CD4-positive, alpha-beta memory T cell (primary cell): Measurements from ENCODE around the gene NCKAP5. TPM values are rescaled to one million over a fixed set of nuclear protein-coding genes. Genes with fewer than 3 reads are reported as not detected.

ENCODE experiments used
- CTCF ChIA-PET: fragments of 350-600 bp; sonication (Branson Sonifier 250); formaldehyde crosslinking; loops from one replicate; lab custom pipeline; 2021; ENCODE audit warnings: inconsistent platforms; ENCODE audit not compliant: partially characterized antibody; lab: Charles Lee
- POLR2A ChIA-PET: fragments of 350-600 bp; sonication (Branson Sonifier 250); formaldehyde crosslinking; loops from one replicate; lab custom pipeline; 2021; ENCODE audit not compliant: partially characterized antibody; lab: Charles Lee
- DNase-seq, 5 donors: peaks; one replicate each; pipeline versions ENCODE4 v3.0.0 to v3.0.0-alpha.2; 2020 to 2022; ENCODE audit warnings: mixed read lengths in 1 of 5
- H3K27ac ChIP-seq: one replicate; pipeline ENCODE4 v1.7.0; 2013; ENCODE audit warnings: low read depth, low read length
- H3K27me3 ChIP-seq: 2 replicates; pipeline ENCODE4 v1.7.0; 2013; ENCODE audit warnings: mild to moderate bottlenecking, low read length, moderate library complexity; ENCODE audit not compliant: insufficient read depth
- H3K36me3 ChIP-seq: 2 replicates; pipeline ENCODE4 v1.7.0; 2013; ENCODE audit warnings: mild to moderate bottlenecking, low read length, moderate library complexity; ENCODE audit not compliant: insufficient read depth
- H3K4me1 ChIP-seq: 2 replicates; pipeline ENCODE4 v1.7.0; 2013; ENCODE audit warnings: mild to moderate bottlenecking, low read length, moderate library complexity; ENCODE audit not compliant: insufficient read depth
- H3K4me3 ChIP-seq, 2 donors: one replicate each; pipeline ENCODE4 v1.7.0; 2013; ENCODE audit warnings: low read length in 2 of 2, mild to moderate bottlenecking in 1 of 2
- H3K9me3 ChIP-seq, 2 donors: one replicate each; pipeline ENCODE4 v1.7.0; 2013; ENCODE audit warnings: low read length in 2 of 2, control low read depth in 1 of 2; ENCODE audit not compliant: control insufficient read depth in 1 of 2
- H3K27ac Mint-ChIP-seq, 7 donors: one replicate each; pipeline ENCODE4 v1.8.0; 2020 to 2021; ENCODE audit warnings: mixed read lengths in 7 of 7, mild to moderate bottlenecking in 6 of 7, inconsistent platforms in 3 of 7, moderate library complexity in 3 of 7
- H3K27me3 Mint-ChIP-seq, 2 donors: one replicate each; pipeline ENCODE4 v1.8.0; 2020 to 2021; ENCODE audit warnings: mixed read lengths in 2 of 2
- H3K36me3 Mint-ChIP-seq, 2 donors: one replicate each; pipeline ENCODE4 v1.8.0; 2020 to 2021; ENCODE audit warnings: mixed read lengths in 2 of 2, inconsistent platforms in 1 of 2, mild to moderate bottlenecking in 1 of 2
- H3K4me1 Mint-ChIP-seq, 4 donors: one replicate each; pipeline ENCODE4 v1.8.0; 2020 to 2021; ENCODE audit warnings: mixed read lengths in 4 of 4, mild to moderate bottlenecking in 1 of 4
- H3K4me3 Mint-ChIP-seq, 8 donors: one replicate each; pipeline ENCODE4 v1.8.0; 2020 to 2021; ENCODE audit warnings: mixed read lengths in 8 of 8, mild to moderate bottlenecking in 7 of 8, moderate library complexity in 6 of 8, inconsistent platforms in 3 of 8
- H3K9me3 Mint-ChIP-seq, 8 donors: one replicate each; pipeline ENCODE4 v1.8.0; 2020 to 2021; ENCODE audit warnings: mixed read lengths in 8 of 8, mild to moderate bottlenecking in 5 of 8, inconsistent platforms in 3 of 8, moderate library complexity in 1 of 8
- intact Hi-C: fragments of 100-400 bp; cut with micrococcal nuclease; formaldehyde crosslinking; loops from one replicate; pipeline ENCODE4 v1.15.1; 2023
- polyA plus RNA-seq, 2 donors: library from polyadenylated mRNA; unstranded; fragments of 300-500 nt; fragmentation: Illumina TruSeq; gene quantifications; one replicate each; pipeline ENCODE4 v1.2.3, GENCODE V29; 2021
- total RNA-seq, 2 experiments: library from RNA; stranded (reverse); gene quantifications; one replicate each; pipeline ENCODE4 v1.2.3, GENCODE V29; 2021

The NCKAP5 gene
- total and polyA plus RNA-seq, 4 experiments from 2014 or later, result not detected

GRCh38 chr2:133166031-133166430 lies 402.2 kb downstream of the NCKAP5 start:
- Histone ChIP-seq H3K27me3 (no peaks in the 10 kb centered on the region), H3K4me3 (no peak overlapping the region), H3K36me3 (no peaks in the 10 kb centered on the region), H3K9me3 (no peaks in the 10 kb centered on the region), H3K4me1 (no peaks in the 10 kb centered on the region), H3K27ac (no peak overlapping the region)
- Mint-ChIP-seq H3K4me3 (no peak overlapping the region), H3K9me3 (peaks cover 0 to 6% (median 1%) of the 10 kb centered on the region in 8 donors), H3K36me3 (no peaks in the 10 kb centered on the region), H3K4me1 (no peaks in the 10 kb centered on the region), H3K27ac (no peak overlapping the region), H3K27me3 (no peaks in the 10 kb centered on the region)
- ChIA-PET POLR2A (no interaction called here), CTCF (no interaction called here)
- intact Hi-C loops, result no loop called here
- DNase-seq, result no peak

GRCh38 chr2:133163111-133163510 lies 405.2 kb downstream of the NCKAP5 start:
- H3K9me3 Mint-ChIP-seq, result peaks cover 0 to 6% (median 2%) of the 10 kb centered on the region in 8 donors

GRCh38 chr2:133158442-133158841 lies 409.8 kb downstream of the NCKAP5 start:
- no peaks in the 10 kb centered on the region for H3K27me3 Mint-ChIP-seq
- H3K27me3 ChIP-seq, result no peaks in the 10 kb centered on the region
- H3K4me1 Mint-ChIP-seq, result no peaks in the 10 kb centered on the region
- no peaks in the 10 kb centered on the region for H3K36me3 Mint-ChIP-seq
- H3K4me3 ChIP-seq, result no peak overlapping the region
- DNase-seq, result no peak
- POLR2A ChIA-PET, result no interaction called here
- no peaks in the 10 kb centered on the region for H3K4me1 ChIP-seq
- no peak overlapping the region for H3K27ac ChIP-seq
- H3K36me3 ChIP-seq, result no peaks in the 10 kb centered on the region
- intact Hi-C loops, result no loop called here
- no peak overlapping the region for H3K27ac Mint-ChIP-seq
- H3K9me3 ChIP-seq, result no peaks in the 10 kb centered on the region
- no peak overlapping the region for H3K4me3 Mint-ChIP-seq
- H3K9me3 Mint-ChIP-seq, result peaks cover 0 to 7% (median 3%) of the 10 kb centered on the region in 8 donors
- CTCF ChIA-PET, result no interaction called here

More at GRCh38 chr2:133163111-133163510, 405.2 kb downstream of the NCKAP5 start:
- Mint-ChIP-seq H3K27ac (no peak overlapping the region), H3K27me3 (no peaks in the 10 kb centered on the region), H3K36me3 (no peaks in the 10 kb centered on the region), H3K4me1 (no peaks in the 10 kb centered on the region), H3K4me3 (no peak overlapping the region)
- DNase-seq, result no peak
- H3K9me3 ChIP-seq, result no peaks in the 10 kb centered on the region
- intact Hi-C loops, result no loop called here
- no peak overlapping the region for H3K27ac ChIP-seq
- no peak overlapping the region for H3K4me3 ChIP-seq
- no peaks in the 10 kb centered on the region for H3K27me3 ChIP-seq
- ChIA-PET POLR2A (no interaction called here), CTCF (no interaction called here)
- H3K36me3 ChIP-seq, result no peaks in the 10 kb centered on the region
- H3K4me1 ChIP-seq, result no peaks in the 10 kb centered on the region

GRCh38 chr2:133158024-133158423 lies 410.2 kb downstream of the NCKAP5 start:
- H3K4me1 ChIP-seq, result no peaks in the 10 kb centered on the region
- CTCF ChIA-PET, result no interaction called here
- H3K9me3 ChIP-seq, result no peaks in the 10 kb centered on the region
- Mint-ChIP-seq H3K9me3 (peaks cover 0 to 7% (median 3%) of the 10 kb centered on the region in 8 donors), H3K4me3 (no peak overlapping the region), H3K27me3 (no peaks in the 10 kb centered on the region), H3K27ac (no peak overlapping the region), H3K36me3 (no peaks in the 10 kb centered on the region), H3K4me1 (no peaks in the 10 kb centered on the region)
- DNase-seq, result no peak
- no peaks in the 10 kb centered on the region for H3K36me3 ChIP-seq
- H3K27me3 ChIP-seq, result no peaks in the 10 kb centered on the region
- no peak overlapping the region for H3K27ac ChIP-seq
- intact Hi-C loops, result no loop called here
- POLR2A ChIA-PET, result no interaction called here
- H3K4me3 ChIP-seq, result no peak overlapping the region

- Histone ChIP-seq H3K9me3 (no peaks in the 10 kb centered on the region), H3K27ac (no peak overlapping the region), H3K36me3 (no peaks in the 10 kb centered on the region), H3K4me3 (no peak overlapping the region), H3K4me1 (no peaks in the 10 kb centered on the region), H3K27me3 (no peaks in the 10 kb centered on the region)
- ChIA-PET POLR2A (no interaction called here), CTCF (no interaction called here)
- Mint-ChIP-seq H3K27ac (no peak overlapping the region), H3K9me3 (peaks cover 0 to 7% (median 3%) of the 10 kb centered on the region in 8 donors), H3K27me3 (no peaks in the 10 kb centered on the region), H3K4me3 (no peak overlapping the region), H3K4me1 (no peaks in the 10 kb centered on the region), H3K36me3 (no peaks in the 10 kb centered on the region)
- intact Hi-C loops, result no loop called here
- no peak for DNase-seq
These were observed 411.1 kb downstream of the NCKAP5 start for GRCh38 chr2:133157141-133157540.

- Mint-ChIP-seq H3K27ac (no peak overlapping the region), H3K36me3 (no peaks in the 10 kb centered on the region), H3K27me3 (no peaks in the 10 kb centered on the region), H3K4me3 (no peak overlapping the region), H3K9me3 (peaks cover 0 to 11% (median 4%) of the 10 kb centered on the region in 8 donors), H3K4me1 (no peaks in the 10 kb centered on the region)
- H3K36me3 ChIP-seq, result no peaks in the 10 kb centered on the region
- no peak overlapping the region for H3K27ac ChIP-seq
- ChIA-PET POLR2A (no interaction called here), CTCF (no interaction called here)
- intact Hi-C loops, result no loop called here
- H3K4me3 ChIP-seq, result no peak overlapping the region
- DNase-seq, result no peak
- no peaks in the 10 kb centered on the region for H3K27me3 ChIP-seq
- H3K9me3 ChIP-seq, result no peaks in the 10 kb centered on the region
- H3K4me1 ChIP-seq, result no peaks in the 10 kb centered on the region
These were observed 415.5 kb downstream of the NCKAP5 start for GRCh38 chr2:133152801-133153200.

GRCh38 chr2:133148187-133148586 lies 420.1 kb downstream of the NCKAP5 start:
- ChIA-PET POLR2A (no interaction called here), CTCF (no interaction called here)
- H3K27ac ChIP-seq, result no peak overlapping the region
- intact Hi-C loops, result no loop called here
- no peaks in the 10 kb centered on the region for H3K36me3 ChIP-seq
- H3K4me3 Mint-ChIP-seq, result no peak overlapping the region
- no peaks in the 10 kb centered on the region for H3K36me3 Mint-ChIP-seq
- H3K9me3 Mint-ChIP-seq, result peaks cover 0 to 8% (median 4%) of the 10 kb centered on the region in 8 donors
- no peaks in the 10 kb centered on the region for H3K4me1 Mint-ChIP-seq
- H3K9me3 ChIP-seq, result no peaks in the 10 kb centered on the region
- H3K27me3 Mint-ChIP-seq, result peaks cover 0 to 1% of the 10 kb centered on the region in 2 donors
- H3K4me3 ChIP-seq, result no peak overlapping the region
- no peak for DNase-seq
- H3K27me3 ChIP-seq, result no peaks in the 10 kb centered on the region
- H3K4me1 ChIP-seq, result no peaks in the 10 kb centered on the region
- no peak overlapping the region for H3K27ac Mint-ChIP-seq

GRCh38 chr2:133146893-133147292 lies 421.4 kb downstream of the NCKAP5 start:
- H3K4me1 Mint-ChIP-seq, result no peaks in the 10 kb centered on the region
- Histone ChIP-seq H3K36me3 (no peaks in the 10 kb centered on the region), H3K9me3 (no peaks in the 10 kb centered on the region), H3K27me3 (no peaks in the 10 kb centered on the region), H3K4me1 (no peaks in the 10 kb centered on the region), H3K27ac (no peak overlapping the region), H3K4me3 (no peak overlapping the region)
- ChIA-PET CTCF (no interaction called here), POLR2A (no interaction called here)
- H3K36me3 Mint-ChIP-seq, result no peaks in the 10 kb centered on the region
- no peak overlapping the region for H3K4me3 Mint-ChIP-seq
- peaks cover 0 to 8% (median 4%) of the 10 kb centered on the region in 8 donors for H3K9me3 Mint-ChIP-seq
- intact Hi-C loops, result no loop called here
- no peak overlapping the region for H3K27ac Mint-ChIP-seq
- DNase-seq, result no peak
- peaks cover 0 to 1% of the 10 kb centered on the region in 2 donors for H3K27me3 Mint-ChIP-seq
